ENCODE results near the gene UGT1A4.

DNA sequence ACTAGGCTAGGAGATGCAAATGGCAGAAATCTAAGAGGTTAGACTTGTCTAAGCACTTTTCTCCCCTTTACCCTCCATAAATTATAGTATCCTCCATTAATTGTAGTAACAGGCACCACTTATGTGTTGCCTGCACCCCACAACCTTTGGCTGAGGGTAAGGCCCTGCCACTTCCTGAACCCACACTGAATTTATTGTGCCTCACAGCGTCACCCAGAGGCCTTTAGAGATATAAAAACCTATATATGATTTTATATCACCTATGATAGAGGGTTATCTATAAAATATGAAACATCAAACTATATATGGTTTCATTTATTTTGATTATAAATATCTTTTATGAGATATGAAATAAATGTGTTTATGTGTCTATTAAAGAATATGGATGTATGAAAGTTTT, 44.2 kb upstream of the UGT1A4 start:
- TF ChIP-seq TCF12 (IDR thresholded peaks at IDR 0.05; ENCODE audit: low read depth) (no peak), NFIC (IDR thresholded peaks at IDR 0.05) (no peak), RAD21 (IDR thresholded peaks at IDR 0.05; ENCODE audit: low read depth) (no peak), CREB1 (IDR thresholded peaks at IDR 0.05; ENCODE audit: low read depth) (no peak), USF1 (IDR thresholded peaks at IDR 0.05) (no peak), CEBPB (IDR thresholded peaks at IDR 0.05) (no peak), EP300 (IDR thresholded peaks at IDR 0.05; ENCODE audit: borderline replicate concordance) (no peak), FOXM1 (IDR thresholded peaks at IDR 0.05; ENCODE audit: borderline replicate concordance, low read depth) (no peak)
- TF ChIP-seq, protein P1, sequence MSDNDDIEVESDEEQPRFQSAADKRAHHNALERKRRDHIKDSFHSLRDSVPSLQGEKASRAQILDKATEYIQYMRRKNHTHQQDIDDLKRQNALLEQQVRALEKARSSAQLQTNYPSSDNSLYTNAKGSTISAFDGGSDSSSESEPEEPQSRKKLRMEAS (IDR thresholded peaks at IDR 0.05) = no peak
